H1 (cell line): ENCODE data around the gene SLFN12. TPM values are rescaled to one million over a fixed set of nuclear protein-coding genes. Genes with fewer than 3 reads are reported as not detected.

Experiments used
- RXRA ChIP-seq: IDR thresholded peaks from 2 replicates; pipeline ENCODE4 v1.6.1; 2011; ENCODE audit warnings: low read depth, mild to moderate bottlenecking, low read length, moderate library complexity; ENCODE audit not compliant: insufficient read depth
- SP4 ChIP-seq: IDR thresholded peaks from 2 replicates; pipeline ENCODE4 v1.6.1; 2012; ENCODE audit warnings: low read length, inconsistent platforms
- SUZ12 ChIP-seq: fragments of 200-600 bp; sonication (generic); IDR thresholded peaks from 2 replicates; pipeline ENCODE4 v1.6.1; 2012; ENCODE audit warnings: mild to moderate bottlenecking, inconsistent platforms, low read length, moderate library complexity, mixed read lengths
- TEAD4 ChIP-seq: IDR thresholded peaks from 2 replicates; pipeline ENCODE4 v1.6.1; 2012; ENCODE audit warnings: low read depth, low read length, inconsistent platforms, mixed read lengths
- polyA plus RNA-seq, 7 experiments: library from polyadenylated mRNA; depleted of rRNA in 3 of 7; stranded (reverse) in 5 of 7; unstranded in 2 of 7; fragments of >200 nt in 5 of 7; fragments of 200-250 nt in 2 of 7; gene quantifications; 1 replicate in 5 of 7; 2 replicates in 1 of 7; 4 replicates in 1 of 7; pipeline versions ENCODE4 v1.2.1 to v1.2.3, GENCODE V29; 2011 to 2013; ENCODE audit warnings: missing spikeins in 2 of 7, mixed read lengths in 2 of 7
- total RNA-seq: library from RNA; stranded (reverse); fragmentation: NEBNext Ultra II Directional; extraction: Animal tissue kit (Norgen Biotek cat#: 25700); gene quantifications from 2 replicates; pipeline ENCODE4 v1.2.1, GENCODE V29; 2021

SLFN12 gene
- total and polyA plus RNA-seq, 2 of the 8 experiments (the other 6 are each of a cell fraction or from before 2014, with no cell fraction given) = 1.6 to 10.7 TPM

DNA sequence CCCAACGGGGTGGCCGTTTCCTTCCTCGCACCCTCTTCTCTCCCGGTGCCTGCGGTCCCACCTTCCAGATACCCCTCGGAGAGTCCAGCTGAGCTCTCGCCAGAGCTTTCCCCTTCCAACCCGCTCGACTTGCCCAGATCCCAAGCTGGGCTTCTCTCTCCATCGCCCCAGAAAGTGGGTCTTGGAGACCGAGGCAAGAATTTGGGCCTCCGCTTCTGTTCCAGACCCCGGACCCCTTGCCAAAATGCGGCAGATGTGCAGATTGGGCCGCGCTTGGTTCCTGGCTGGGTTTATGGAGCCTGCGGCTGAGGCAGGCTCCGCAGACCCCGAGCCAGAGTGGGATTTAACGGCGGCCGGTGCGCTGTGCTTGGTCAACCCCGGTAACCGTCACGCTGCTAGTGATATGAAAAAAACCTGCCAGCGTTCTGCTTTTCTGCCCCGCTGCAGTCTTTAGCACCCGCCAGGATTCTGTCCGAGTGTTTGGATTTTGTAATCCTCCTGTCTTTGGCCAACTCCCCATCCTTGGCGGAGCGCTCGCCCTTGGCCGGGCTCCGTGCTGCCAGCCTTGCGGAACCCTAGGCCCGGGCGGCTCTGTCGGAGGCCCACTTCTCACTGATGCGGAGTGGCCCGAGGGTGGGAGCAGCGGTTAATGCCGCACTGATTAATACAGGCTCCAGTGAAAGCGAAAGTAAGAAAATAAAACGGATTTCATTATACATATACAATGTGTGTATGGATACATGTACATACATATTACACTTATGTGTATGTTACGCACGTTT lies 58.1 kb downstream of the SLFN12 start (continued):
- peak; percentile 100 for TF ChIP-seq SUZ12
- TF ChIP-seq TEAD4 = no peak
- no peak for TF ChIP-seq SP4
- no peak for TF ChIP-seq RXRA
